Suppressor macrophage (primary cell): ENCODE measurements around the gene HDX.
A peak's percentile ranks its signal among the peaks of the same experiment; 100 is the strongest.
"Not testable (repeated sequence)": the region's sequence is repeated elsewhere in the genome, so short reads cannot be mapped to it uniquely, and the experiment has no call there.

Experiments used
- DNase-seq, 4 experiments: peaks; one replicate each; pipeline ENCODE4 v3.0.0-alpha.2; 2020 to 2022
- total RNA-seq, 17 experiments: gene quantifications; one replicate each; lab custom pipeline; 2026; ENCODE audit warnings: mixed read lengths in 6 of 17, inconsistent platforms in 3 of 17; lab: John Stamatoyannopoulos, UW

The HDX gene, protein sequence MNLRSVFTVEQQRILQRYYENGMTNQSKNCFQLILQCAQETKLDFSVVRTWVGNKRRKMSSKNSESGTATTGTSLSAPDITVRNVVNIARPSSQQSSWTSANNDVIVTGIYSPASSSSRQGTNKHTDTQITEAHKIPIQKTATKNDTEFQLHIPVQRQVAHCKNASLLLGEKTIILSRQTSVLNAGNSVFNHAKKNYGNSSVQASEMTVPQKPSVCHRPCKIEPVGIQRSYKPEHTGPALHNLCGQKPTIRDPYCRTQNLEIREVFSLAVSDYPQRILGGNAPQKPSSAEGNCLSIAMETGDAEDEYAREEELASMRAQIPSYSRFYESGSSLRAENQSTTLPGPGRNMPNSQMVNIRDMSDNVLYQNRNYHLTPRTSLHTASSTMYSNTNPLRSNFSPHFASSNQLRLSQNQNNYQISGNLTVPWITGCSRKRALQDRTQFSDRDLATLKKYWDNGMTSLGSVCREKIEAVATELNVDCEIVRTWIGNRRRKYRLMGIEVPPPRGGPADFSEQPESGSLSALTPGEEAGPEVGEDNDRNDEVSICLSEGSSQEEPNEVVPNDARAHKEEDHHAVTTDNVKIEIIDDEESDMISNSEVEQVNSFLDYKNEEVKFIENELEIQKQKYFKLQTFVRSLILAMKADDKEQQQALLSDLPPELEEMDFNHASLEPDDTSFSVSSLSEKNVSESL
- total RNA-seq = 3.2 to 16.6 (median 5.8) reads per million in 17 experiments

DNA sequence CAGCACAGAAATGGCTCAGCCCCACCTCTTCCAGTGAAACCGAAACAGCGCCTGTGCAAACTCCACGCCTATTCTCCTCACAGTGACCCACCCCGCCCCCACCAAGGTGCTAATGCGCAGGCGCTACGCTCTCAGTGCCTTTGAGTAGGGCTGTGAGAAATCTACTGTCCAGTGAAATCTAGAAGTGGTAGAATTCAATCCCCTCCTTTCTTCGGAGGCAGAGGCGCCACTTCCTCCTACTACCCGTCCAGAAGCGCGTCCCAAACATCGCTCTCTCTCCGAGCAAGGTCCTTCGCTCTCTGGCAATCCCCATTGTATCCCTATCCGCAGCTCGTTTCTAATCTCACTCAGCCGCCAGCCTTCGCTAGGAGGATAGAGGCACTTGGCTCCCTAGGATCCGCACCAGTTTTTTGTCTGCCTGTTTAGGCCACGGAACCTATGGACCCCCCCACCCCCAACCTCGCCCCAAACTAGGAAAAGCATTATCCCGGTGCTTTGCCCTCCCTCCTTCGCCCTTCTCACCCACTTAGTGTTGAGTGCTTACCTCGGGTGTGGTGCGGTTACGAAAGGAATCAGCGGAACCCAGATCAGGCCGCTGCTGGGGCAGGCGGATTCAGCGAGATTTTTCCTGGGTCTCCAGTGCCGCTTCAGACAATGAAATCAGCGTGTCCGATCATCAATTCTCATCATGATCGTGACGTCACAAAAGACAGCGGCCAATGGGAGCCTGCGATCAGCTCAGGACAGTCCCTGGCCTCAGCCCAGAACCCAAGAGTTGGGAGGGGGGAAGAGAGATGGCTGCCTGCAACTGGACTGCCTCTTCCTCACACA lies at the start of gene HDX:
Gene HDX (minus strand): TSS at position 656 of the 831 bp plus-strand sequence. CDS start 27,056 bp downstream, outside the sequence.
- DNase-seq = peak; percentile 83 to 93 (median 90)

DNA sequence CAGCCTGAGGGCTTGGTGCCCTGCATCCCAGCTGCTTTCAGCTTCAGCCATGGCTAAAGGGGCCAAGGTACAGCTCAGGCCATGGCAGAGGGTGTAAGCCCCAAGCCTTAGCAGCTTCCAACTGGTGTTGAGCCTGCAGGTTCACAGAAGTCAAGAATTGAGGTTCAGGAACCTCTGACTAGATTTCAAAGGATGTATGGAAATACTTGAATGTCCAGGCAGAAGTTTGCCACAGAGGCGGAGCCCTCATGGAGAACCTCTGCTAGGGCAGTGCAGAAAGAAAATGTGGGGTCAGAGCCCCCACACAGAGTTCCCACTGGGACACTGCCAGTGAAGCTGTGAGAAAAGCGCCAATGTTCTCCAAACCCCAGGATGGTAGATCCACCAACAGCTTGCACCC lies 39.1 kb upstream of the HDX start:
- DNase-seq = not testable (repeated sequence)

DNA sequence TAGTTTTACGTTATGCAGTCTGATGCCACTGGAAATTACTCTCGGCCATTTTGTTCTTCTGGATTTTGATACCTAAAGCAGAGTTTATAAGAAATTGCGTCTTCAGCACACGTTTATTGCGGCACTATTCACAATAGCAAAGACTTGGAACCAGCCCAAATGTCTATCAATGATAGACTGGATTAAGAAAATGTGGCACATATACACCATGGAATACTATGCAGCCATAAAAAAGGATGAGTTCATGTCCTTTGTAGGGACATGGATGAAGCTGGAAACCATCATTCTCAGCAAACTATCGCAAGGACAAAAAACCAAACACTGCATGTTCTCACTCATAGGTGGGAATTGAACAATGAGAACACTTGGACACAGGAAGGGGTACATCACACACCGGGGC lies 35.4 kb upstream of the HDX start:
- DNase-seq = not testable (repeated sequence)

DNA sequence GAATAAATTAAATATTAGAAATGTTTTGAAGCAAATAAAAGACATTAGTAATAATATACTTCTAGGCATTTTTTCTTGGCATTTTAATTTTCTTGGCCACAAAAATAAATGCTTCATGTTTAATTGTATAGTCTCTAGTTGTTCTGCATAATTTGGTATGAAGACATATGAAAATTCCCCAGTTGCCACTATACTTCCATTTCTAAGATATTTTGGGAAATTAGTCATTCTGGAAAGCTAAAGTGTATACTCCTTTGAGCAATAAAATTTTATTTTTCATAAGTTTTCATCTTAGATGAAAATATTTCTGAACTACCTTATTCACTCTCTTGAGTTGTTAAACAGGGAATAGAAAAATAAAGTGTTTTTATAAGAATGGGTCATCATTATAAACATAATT lies 13.8 kb downstream of the HDX start:
- no peak for DNase-seq

DNA sequence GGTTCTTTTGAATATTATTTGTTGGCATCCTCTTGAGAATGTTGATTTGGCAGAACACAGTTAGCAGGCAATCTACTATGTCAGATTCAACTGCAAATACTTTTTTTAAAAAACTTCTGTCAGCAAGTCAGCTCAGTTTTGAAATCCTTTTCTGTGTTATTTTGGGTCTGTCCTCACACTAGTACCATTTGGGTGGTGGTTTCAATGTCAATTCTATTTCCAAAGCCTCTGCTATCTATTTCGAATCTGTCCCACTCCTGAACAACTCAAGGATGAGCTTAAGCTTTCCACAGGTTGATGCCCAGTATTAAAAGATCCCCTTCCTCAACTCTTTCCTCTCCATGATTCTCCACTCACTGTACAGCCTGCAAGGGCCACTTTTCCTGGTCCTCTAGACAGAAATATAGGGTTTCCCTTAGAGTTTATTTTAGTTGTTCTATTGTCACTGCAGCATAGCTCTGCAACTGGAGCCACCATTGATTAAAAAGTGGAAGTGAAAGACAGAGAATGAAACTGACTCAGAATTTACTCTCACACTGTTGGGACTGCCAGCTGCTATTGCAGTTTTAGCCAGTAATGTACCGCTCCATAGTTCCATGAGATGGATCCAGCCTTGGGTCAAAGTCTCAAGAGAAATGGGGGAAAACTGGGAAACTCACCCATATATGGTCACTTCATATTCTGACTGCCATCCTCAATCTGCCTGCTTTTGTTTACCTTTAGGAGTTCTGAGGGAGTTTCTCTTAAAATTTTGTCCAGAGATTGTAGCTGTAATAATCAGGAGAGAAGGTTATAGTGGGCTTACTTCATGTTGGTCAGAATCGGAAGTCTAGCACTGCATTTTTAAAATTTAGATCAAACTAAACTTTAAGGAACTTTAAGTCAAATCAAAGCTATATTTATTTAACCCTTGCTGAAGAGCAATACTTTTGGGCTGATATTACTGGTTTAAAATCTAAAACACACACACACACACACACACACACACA lies 14.6 kb downstream of the HDX start:
- peak; percentile 2 to 49 (median 24) for DNase-seq

DNA sequence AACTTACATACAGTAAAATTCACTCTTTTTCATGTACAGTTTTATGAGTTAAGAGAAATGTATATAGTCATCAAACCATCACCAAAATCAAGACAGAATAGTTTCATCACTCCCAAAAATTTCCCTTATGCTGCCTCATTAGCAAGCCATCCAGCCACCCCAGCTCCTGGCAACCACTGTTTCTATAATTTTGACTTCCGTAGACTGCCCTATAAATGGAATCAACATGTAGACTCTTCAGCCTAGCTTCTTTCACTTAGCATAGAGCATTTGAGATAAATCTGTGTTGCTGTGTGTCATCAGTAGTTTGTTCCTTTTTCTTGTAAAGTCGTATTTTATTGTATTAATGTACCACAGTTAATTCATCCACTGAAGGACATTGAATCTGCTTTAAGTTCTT lies 23.2 kb downstream of the HDX start:
- peak; percentile 9 to 60 (median 36) for DNase-seq

DNA sequence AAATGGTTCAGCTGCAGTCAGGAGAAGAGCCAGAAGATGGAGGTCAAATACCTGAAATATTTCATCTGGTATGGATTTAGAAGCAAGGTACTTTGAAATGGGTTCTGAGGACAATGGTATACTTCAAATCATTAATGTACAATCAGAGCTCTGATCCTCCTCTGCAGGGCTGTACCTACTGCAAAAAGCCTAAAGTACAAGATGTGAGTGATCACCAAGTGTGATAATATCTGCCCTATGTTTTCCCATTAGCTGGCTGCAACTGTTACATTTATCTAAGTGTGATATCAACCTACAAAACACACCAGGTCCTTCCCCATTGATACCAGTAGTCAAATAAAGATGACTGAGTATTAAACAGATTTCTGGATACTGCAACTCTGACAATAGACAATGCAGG lies 25.1 kb downstream of the HDX start:
- DNase-seq = no peak

DNA sequence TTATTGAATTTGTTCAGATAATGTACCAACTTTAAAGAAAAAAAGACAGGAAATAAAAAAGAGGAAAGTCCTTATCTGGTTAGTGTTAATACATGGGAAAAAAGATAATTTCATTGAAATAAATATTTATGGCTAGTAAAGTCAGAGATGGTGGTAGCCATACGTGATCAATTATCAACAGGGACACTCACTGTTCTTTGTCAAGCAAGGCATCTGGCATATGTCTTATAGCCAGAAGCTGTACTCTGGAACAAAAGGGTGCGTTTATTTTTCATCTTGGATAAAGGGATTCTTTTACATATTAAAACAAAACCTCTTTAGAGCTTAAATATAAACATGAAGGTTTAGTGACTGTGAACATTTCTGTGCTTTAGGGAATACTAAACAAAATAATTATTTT lies 26.7 kb downstream of the HDX start:
- DNase-seq = no peak

DNA sequence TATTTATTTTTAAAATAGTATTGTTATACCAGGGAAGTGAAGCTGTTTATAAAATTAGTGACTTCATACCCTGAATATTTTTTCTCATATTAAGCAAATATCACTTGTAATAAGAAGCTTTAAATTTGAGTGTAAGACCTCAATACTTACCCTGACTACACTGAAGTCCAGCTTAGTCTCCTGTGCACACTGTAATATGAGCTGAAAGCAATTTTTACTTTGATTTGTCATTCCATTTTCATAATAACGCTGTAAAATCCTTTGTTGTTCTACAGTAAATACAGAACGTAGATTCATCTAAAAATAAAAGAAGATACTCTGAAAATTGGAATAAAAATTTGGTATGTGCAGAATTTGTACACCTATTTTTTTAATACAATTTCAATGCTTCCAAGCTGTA lies 27.2 kb downstream of the HDX start:
- DNase-seq = no peak

DNA sequence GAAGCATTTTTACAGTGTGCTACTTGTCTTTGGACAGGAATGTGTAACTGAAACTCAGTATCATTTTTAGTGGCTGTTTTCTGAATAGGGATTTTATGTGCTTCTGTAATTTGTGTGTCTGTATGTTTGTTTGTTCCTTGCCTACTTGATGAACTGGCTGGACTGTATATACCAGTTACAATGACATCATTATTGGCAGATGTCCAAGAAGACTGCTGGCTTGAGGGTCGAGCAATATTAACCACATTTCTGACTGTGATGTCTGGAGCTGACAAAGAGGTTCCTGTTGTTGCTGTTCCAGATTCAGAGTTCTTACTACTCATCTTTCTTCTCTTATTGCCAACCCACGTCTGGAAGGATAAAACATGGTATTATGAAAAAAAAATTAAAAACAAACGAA lies 33.0 kb downstream of the HDX start:
- peak in 3 of 4 experiments; percentile 1 to 7 (median 1) for DNase-seq

DNA sequence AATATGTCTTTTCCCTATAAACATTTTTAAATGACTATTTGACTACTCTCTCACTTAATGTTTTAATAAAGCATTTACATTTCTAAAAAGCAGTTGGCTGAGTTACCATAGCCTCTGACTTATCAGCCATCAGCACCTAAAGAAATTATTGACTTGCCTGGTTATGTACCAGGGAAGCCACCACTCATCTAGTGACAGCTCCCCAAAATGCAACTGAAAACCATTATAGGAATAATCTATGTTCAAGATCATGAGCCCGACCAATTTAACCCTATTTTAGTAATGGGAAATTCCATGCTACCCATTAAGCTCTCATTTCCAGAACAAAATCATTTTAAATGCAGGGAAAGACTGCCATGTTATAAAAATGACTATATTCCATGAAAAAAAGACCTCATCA lies 34.4 kb downstream of the HDX start:
- DNase-seq = no peak

DNA sequence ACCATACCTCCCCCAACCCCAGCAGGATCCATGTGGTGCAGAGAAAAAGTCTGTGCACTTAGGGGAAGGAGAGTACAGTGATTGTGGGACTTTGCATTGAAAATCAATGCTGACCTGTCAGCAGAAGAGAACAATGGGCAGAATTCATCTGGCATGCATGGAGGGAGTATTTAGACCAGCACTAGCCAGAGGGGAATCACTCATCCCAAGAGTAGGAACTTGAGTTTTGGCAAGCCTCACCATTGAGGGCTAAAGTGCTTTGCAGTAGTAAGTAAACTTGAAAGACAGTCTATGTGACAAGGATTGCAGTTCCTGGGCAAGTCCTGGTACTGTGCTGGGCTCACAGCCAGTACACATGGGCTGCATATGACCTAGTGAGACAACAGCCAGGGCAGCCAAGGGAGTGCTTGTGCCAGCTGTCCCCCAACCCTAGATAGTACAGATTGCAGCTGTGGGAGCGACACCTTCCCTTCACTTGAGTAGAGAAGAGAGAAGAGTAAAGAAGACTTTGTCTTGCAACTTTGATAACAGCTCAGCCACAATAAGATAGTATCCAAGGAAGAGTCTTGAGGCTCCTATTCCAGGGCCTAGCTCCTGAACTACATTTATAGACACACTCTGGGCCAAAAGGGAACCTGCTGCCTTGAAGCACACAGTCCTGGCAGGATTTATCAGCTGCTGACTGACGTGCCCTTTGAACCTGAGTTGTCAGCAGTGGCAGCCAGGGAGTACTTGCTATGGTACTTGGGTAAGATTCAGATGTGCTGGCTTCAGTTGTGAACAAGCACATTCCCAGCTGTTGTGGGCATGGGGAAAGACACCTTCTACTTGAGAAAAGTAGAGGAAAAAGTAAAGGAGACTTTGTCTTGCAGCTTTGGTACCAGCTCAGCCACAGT lies 48.7 kb downstream of the HDX start:
- DNase-seq = no peak

DNA sequence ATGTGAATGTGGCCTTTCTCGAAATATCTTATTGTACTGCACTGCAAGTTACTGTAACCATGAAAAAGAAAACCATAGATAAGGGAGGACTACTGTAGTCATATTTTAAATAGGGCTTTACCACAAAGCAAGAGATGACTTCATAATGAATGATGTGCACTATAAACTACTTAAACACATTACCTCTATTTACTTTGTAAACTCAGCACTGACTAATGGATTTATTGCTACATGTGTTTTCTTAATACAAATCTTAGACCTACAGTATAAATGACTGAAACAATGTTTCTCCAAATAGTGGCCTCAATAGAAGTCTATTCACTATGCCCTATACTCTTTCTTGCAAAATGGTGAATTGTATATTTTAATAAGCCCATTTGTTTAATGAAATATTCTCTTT lies 61.1 kb downstream of the HDX start:
- DNase-seq = no peak

DNA sequence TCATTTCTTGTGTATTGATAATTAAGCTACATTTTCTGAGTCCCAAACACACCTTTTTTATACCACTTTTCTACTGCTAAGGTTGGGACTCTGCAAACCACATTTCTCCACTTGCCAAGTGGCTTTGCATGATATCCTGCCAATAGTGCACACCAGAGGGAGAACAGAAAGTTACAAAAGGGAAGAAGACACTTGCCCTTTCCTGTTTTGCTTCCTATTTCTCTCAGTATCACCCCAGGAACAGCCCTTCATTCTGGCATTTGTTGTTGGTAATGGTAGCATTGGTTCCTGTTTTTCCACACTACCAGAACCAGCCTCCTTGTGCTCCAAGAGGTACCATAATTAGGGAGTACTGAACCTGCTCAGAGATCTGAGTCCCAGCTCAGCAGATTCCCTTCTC lies 87.1 kb downstream of the HDX start:
- peak; percentile 29 to 72 (median 57) for DNase-seq

DNA sequence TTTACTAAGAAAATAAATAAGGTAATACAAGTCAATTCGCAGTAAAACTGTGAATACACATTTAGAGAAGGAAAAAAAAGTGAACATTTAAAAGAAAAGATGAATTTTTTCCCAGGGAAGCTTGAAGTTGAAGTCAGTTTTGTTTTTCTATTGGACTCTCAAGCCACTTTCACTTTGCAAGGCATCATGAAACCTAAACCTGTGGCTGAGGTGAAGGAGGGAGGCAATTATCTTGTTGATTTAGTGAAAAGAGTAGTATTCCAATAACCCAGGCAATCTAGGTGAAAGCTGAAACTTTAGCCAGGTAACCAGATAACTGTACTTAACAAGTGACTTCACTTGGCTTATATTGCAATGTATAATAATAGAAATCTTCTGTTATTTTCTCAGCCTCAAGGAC lies 138.6 kb downstream of the HDX start:
- no peak for DNase-seq

DNA sequence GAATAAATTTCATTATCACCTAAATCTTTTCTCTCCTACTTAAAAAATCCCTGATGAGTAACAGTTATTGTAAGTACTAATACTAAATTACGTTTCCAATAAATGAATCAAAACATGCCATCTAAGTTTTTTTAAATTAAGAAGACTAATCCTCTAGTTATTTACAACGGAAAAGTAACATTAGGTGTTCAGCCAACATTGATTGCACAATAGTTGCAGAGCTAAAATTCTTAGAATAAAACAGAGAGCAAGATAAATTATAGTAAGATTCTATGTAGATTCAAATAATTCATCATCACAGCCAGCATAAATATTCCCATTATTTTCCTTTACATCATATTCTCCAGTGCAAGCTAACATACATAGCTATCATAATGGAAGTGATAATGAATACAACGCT lies 139.2 kb downstream of the HDX start:
- DNase-seq = no peak

DNA sequence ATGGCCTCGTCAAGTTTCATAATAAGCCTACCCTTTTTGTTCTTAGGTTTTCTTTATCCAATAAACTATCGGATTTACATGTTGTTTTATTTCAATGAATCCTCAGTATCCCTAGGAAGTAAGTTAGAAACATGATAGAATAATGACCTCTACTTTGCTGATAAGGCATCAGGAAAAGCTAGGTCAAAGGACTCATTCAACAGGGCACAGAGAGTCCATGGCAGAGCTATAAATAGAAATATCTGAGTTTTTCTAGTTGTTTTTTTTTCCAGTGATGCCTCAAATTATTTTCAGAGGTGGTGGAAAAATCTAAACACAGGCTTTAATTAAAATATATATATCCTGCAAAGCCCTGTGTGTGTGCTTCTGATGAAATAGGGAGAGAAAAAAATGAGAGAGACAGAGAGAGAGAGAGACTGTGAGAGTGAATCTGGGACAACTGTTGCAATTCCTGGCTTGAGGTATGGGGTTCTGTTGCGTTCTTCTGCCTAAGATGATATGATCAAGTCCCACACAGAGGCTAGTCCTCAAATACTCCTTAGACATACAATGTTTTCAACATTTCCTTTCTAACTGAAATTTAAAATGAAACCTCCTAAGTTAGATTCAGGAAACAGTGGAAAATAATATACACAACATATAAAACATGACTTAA lies 139.9 kb downstream of the HDX start:
- no peak for DNase-seq

DNA sequence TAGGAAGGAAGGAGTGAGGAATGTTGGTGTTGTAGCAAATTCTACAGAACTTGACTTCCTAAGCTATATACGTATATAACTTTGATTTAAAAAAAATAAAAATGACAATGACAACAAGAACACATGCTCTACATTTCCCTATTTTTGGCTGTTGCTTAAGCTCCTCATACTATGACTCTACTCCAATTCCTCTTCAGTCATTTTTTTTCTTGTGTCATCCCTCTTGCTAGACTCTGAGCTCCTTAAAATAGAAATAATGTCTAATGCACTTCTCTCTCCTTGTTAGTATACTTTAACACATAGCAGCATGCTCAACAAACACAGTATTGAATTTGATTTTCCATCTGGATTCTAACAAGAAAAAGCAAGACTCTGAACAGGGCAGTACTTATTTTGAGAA lies 144.0 kb downstream of the HDX start:
- peak; percentile 6 to 83 (median 48) for DNase-seq

DNA sequence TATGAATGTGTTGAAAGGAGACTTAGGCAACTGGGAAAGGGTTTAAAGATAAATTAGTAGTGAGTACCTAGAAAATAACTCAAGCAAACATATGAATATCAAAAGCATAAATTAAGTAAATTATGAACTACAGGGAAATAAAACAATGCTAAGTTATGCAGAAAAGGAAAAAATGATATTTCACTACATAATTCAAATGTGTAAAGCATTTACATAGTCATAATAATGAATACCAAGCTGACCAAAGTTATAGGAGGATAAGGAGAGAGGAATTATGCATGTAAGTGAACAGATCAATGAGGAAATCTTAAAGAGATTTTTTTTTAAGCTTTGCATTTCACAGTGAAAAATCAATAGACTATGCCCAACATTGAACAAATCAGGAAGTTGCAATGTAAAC lies 145.0 kb downstream of the HDX start:
- no peak for DNase-seq

DNA sequence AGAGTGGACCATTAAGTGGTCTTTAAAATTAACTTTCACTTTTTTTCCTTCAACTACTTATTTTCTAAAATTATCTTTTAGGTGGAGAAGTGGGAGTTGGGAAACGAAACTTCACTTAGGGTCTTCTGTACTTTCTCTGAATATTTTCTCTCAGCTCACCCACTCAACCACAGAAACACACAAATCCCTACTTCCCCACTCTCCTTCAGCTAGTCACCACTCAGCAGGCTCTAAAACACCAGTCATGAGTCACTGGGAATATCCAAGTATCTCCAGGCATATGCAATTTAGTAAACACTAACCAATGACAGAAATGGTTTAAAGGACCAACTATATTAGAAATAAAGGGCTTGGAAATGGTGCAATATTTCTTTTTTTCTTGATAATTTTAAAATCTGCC lies 161.3 kb downstream of the HDX start:
- DNase-seq = peak; percentile 23 to 66 (median 53)
